ENCODE measurements around the gene TNFRSF6B.

The TNFRSF6B gene

GRCh38 chr20:63706852-63707557 is 10.6 kb downstream of the TNFRSF6B start:
- DNase-seq (ENCODE audit: low read depth): peak; percentile 59
- peak overlapping the region; percentile 83 for H3K4me3 ChIP-seq (ENCODE audit: low read depth, low read length)
- peak; percentile 59 for TF ChIP-seq CTCF (conservative IDR thresholded peaks at IDR 0.05; ENCODE audit: low read depth, low read length)

GRCh38 chr20:63707558-63708300 is 11.3 kb downstream of the TNFRSF6B start, which contains the start of the genes ARFRP1 and ZGPAT:
ARFRP1 (minus strand) TSS chr20:63707976; CDS start chr20:63707091, 885 bp downstream.
ZGPAT (plus strand) TSS chr20:63708039; CDS start chr20:63708581, 542 bp downstream.
- TF ChIP-seq CTCF (conservative IDR thresholded peaks at IDR 0.05; ENCODE audit: low read depth, low read length): no peak
- H3K4me3 ChIP-seq (ENCODE audit: low read depth, low read length): peak within 1 kb of the TSS; percentile 83
- peak; percentile 81 for DNase-seq (ENCODE audit: low read depth)

GRCh38 chr20:63708301-63709148 is 12.1 kb downstream of the TNFRSF6B start:
- peak overlapping the region; percentile 83 for H3K4me3 ChIP-seq (ENCODE audit: low read depth, low read length)
- no peak for DNase-seq (ENCODE audit: low read depth)
- no peak for TF ChIP-seq CTCF (conservative IDR thresholded peaks at IDR 0.05; ENCODE audit: low read depth, low read length)

GRCh38 chr20:63709149-63709527 is 12.7 kb downstream of the TNFRSF6B start:
- DNase-seq (ENCODE audit: low read depth): no peak
- no peak for TF ChIP-seq CTCF (conservative IDR thresholded peaks at IDR 0.05; ENCODE audit: low read depth, low read length)
- H3K4me3 ChIP-seq (ENCODE audit: low read depth, low read length): peak overlapping the region; percentile 83

GRCh38 chr20:63711085-63711645 is 14.7 kb downstream of the TNFRSF6B start:
- H3K4me3 ChIP-seq (ENCODE audit: low read depth, low read length): no peak overlapping the region
- TF ChIP-seq CTCF (conservative IDR thresholded peaks at IDR 0.05; ENCODE audit: low read depth, low read length): no peak
- no peak for DNase-seq (ENCODE audit: low read depth)

- no peak for DNase-seq (ENCODE audit: low read depth)
- TF ChIP-seq CTCF (conservative IDR thresholded peaks at IDR 0.05; ENCODE audit: low read depth, low read length): no peak
- H3K4me3 ChIP-seq (ENCODE audit: low read depth, low read length): no peak overlapping the region
Measured at GRCh38 chr20:63712191-63712590, 15.7 kb downstream of the TNFRSF6B start.

All from choroid plexus epithelial cell (primary cell).